ENCODE results near the gene CBX7.

CBX7 gene

GRCh38 chr22:39122772-39123470 is 29.6 kb downstream of the CBX7 start:
- no peak for DNase-seq

DNA sequence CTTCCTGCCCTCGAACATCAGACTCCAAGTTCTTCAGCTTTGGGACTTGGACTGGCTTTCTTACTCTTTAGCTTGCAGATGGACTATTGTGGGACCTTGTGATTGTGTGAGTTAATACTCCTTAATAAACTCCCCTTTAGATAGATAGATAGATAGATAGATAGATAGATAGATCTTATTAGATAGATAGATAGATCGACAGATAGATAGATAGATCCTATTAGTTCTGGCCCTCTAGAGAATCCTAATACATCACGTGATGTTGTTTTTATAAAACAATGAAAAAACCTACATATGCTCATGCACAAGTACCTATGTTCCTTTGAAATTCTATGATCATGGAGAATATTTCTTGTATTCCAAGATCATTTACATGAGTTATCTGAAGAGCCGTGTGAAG is 31.5 kb downstream of the CBX7 start:
- no peak for DNase-seq

DNA sequence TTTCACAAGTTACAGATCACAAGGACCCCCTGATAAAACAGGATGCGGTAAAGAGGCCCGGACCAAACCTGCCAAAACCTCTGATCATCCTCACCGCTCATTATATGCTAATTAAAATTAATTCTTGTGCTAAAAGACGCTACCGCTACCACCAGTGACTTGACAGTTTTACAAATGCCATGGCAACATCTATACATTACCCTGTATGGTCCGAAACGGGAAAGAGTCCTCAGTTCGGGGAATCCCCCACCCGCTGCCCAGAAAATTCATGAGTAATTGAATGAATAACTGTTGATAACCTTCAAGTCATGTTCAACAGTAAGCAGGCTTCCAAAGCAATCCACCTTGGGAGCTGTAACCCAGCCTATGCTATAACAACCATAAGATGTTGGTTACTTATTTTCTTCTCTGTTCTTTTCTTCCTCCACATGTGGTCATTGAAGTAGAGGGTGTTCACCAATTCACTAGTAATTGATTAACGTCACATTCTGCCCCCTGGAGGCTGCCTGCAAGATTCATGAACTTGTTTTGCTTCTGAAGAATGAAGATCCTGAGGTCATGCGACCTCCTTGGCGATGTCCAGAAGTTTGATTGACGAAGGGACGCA is 34.8 kb downstream of the CBX7 start:
- no peak for DNase-seq

GRCh38 chr22:39115977-39116621 is 36.4 kb downstream of the CBX7 start:
- DNase-seq, result no peak

DNA sequence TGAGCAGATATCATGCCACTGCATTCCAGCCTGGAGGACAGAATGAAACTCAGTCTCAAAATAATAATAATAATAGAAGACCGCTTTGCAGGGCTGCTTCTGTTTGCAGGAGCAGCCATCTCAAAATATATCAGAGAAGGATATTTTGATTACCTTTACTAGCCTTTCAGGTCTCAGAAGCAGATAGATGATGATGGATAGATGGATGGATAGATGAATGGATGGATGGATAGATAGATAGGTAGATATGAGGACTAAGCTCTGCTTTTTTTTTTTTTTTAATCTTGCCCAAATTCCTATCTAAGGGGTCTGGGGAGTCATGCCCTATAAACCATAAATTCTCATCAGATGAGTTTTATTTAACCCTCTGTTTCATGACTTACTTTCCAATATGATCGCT is 36.9 kb downstream of the CBX7 start:
- no peak for DNase-seq

DNA sequence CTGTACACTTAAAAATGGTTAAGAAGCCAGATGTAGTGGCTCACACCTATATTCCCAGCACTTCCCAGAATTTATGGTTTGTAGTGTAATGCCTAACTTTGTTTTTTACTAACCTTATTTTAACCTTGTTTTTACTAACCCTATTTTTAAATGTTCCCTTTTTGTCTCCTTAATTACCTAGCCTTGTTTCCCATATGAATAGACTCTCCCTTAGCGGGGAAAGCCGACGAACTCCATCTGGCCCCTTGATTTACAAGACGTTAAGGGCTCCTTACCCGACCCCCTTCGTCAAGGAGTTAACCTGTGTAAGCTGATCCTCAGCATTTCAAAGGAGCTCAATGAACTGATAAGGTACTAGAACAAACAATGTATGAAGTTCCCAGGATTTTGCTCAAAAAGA is 38.4 kb downstream of the CBX7 start:
- DNase-seq, result no peak

DNA sequence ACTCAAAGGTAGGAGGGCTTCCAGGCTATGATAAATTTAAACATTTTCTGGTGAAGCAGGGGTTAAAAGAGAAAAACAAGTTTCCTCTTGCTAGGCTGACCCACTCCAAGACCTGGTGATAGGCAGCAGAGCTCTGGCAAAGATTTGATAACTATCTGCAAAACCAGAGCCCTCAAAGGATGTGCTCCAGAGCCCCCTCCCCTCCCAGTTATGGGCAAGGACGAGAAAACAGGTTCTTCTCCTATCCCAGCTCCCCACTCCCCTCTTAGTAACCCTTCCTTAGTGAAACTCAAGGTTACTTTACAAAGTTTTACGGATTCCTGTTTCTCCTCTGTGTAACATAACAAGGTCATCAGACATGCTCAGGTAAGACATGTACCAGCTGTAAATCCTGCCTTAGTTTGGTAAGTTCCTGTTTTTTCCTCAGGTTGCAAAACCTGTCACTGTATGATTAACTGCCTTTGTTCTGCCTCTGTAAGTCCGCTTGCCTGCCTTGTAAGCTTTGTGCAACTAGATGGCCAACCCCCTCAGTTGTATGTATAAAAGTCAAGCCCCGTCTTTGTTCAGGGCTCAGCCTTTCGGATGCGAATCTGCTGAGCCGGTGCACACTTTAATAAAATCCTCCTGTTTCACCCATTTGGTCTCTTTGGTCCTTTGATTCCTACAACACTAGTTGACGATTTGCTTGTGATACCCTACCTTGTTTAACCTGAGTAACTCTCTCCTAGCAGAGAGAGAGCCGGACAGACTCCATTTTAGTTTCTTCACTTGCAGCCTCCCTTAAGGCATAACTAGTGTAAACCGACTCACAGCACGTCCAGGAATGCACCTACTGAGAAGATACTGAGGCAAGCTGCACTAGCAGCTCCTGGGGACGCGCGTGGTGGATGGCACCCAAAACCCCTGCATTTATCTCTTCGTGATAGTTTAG is 41.6 kb downstream of the CBX7 start:
- no peak for DNase-seq

DNA sequence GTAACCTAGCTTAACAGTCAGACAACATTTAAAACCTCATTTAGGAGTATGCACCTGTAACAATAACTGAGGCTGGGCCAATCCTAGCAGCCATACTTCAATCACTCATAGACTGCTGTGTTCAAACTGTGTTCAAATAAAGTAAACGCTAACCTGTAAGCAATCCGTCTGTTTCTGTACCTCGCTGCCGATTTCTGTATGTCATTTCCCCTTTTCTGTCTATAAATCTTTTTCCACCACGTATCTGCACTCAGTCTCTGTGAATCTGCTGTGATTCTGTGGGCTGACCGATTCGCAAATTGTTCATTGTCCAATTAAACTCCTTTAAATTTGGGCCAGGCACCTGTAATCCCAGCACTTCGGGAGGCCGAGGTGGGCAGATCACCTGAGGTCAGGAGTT is 43.1 kb downstream of the CBX7 start:
- no peak for DNase-seq

GRCh38 chr22:39108487-39108886 is 44.0 kb downstream of the CBX7 start:
- no peak for DNase-seq

- no peak for DNase-seq
Observed at GRCh38 chr22:39106326-39106725, 46.2 kb downstream of the CBX7 start.

GRCh38 chr22:39103431-39103830 is 49.0 kb downstream of the CBX7 start:
- DNase-seq, result no peak

GRCh38 chr22:39101226-39101625 is 51.3 kb downstream of the CBX7 start:
- DNase-seq, result no peak

- no peak for DNase-seq
Observed at GRCh38 chr22:39098576-39098975, 53.9 kb downstream of the CBX7 start.

- no peak for DNase-seq
Observed at GRCh38 chr22:39098026-39098425, 54.5 kb downstream of the CBX7 start.

GRCh38 chr22:39097098-39098020 is 55.1 kb downstream of the CBX7 start, which contains the start of gene APOBEC3H:
Gene APOBEC3H, plus strand, starts transcription at chr22:39097244. Its CDS starts 3,035 bp downstream, at chr22:39100279.
- DNase-seq, result no peak

GRCh38 chr22:39095971-39096370 is 56.5 kb downstream of the CBX7 start:
- DNase-seq, result no peak

DNA sequence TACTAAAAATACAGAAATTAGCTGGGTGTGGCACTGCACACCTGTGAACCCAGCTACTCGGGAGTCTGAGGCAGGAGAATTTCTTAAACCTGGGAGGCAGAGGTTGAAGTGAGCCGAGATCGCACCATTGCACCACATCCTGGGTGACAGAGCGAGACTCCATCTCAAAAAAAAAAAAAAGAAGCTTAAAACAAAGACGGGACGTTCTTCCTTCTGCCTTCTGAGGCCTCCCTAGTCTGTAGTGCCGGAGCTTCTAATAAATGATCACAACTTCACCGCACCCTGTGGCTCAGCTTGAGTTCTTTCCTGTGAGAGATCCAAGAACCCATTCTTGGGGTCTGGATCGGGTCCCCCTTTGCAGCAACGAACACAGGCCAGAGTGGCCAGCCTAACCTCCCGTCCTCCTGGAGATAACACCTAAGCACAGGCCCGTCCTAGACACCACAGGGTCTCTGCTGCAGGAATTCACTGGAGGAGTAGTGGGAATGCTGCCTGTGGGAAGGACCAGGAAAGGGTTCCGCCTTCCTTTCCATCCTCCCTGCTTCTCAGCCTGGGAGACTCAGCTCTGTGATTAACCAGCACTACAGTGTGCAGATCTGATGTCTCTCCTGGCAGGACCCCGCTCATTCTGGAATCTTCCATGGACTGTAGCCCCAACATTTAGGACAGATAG is 57.6 kb downstream of the CBX7 start:
- DNase-seq, result no peak

DNA sequence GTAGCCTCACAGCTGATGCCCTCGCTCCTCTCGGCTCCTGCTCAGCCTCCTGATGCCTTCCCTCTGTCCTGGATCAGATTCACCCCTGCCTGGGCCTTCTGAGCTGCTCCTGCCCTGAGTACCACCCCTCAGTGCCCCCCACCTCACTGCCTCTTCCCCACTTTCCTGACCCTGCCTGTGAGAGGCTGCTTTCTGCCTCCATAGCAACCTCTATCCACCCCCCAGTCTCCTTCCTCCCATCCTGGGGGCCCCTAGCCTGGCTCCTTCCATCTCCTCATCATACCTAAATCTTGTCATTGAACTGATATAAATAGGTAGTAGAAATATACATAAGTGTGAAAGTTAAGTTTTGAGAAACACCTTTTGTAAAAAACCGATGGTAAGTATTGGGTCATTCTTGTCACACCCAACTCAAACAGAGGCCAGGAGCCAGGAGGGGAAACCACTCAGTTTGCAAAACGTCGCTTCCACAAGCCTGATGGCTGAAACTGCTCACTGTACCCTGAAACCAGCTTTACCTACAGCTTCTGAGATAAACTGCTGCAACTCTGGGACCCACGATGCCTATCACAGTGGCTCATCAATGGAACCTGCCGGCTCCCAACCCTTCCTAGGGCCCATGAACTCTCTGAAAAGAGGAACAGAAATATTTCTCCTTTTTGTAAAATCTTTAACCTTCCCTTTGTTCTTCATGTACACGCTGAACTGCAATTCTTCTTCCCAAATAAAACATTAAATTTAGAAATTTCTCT is 60.2 kb downstream of the CBX7 start:
- no peak for DNase-seq

DNA sequence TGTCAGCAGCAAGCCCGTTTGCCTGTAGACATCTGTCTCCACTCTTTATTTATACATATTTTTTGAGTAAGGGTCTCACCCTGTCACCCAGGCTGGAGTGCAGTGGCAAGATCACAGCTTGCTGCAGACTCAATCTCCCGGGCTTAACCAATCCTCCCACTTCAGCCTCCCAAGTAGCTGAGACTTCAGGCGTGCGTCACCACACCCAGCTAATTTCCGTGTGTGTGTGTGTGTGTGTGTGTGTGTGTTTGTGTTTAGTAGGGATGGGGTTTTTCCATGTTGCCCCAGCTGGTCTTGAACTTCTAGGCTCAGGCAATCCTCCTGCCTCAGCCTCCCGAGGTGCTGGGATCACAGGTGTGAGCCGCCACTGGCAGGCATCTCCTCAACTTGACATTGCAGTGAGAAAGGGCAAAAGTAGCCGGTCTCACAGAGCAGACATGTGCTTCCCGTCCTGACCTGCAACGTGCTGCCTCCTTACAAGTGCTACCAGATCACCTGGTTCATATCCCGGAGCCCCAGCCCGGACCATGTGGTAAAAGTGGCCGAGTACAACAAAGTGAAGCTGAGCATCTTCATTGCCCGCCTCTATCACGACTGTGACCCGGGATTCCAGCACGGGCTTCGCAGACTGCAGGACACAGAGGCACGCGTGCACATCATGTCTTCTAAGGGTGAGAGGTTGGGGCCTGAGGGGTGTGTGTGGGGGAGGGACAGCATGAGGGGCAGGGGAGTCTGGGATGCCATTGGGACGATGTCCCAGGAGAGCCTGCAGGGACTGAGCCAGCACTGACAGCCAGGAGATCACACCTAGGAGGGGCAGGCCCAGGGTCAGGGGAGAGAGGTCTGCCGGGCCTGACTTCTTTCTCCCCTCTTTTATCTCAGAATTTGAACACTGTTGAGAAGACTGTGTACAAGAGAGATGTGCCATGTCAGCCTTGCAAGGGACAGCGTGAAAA is 61.1 kb downstream of the CBX7 start:
- no peak for DNase-seq
